H1 (cell line): Measurements from ENCODE around the gene PPFIA2.

Experiments
- NRF1 ChIP-seq: IDR thresholded peaks from 2 replicates; pipeline ENCODE4 v1.6.1; 2011; ENCODE audit warnings: mild to moderate bottlenecking, low read depth, low read length, improper control_type of control experiment
- POLR2A ChIP-seq, 2 experiments: IDR thresholded peaks; 1 replicate in 1 of 2; 2 replicates in 1 of 2; pipeline ENCODE4 v1.6.1; 2011; ENCODE audit warnings: low read depth in 2 of 2, low read length in 2 of 2, mild to moderate bottlenecking in 2 of 2; ENCODE audit errors: control extremely low read depth in 1 of 2
- SP4 ChIP-seq: IDR thresholded peaks from 2 replicates; pipeline ENCODE4 v1.6.1; 2012; ENCODE audit warnings: low read length, inconsistent platforms
- TCF12 ChIP-seq: IDR thresholded peaks from 2 replicates; pipeline ENCODE4 v1.6.1; 2011; ENCODE audit warnings: low read depth, mild to moderate bottlenecking, low read length
- ZNF274 ChIP-seq: IDR thresholded peaks from 2 replicates; pipeline ENCODE4 v1.7.0; 2012; ENCODE audit warnings: low read length, borderline replicate concordance; ENCODE audit errors: extremely low read depth

- TF ChIP-seq SP4 (no peak), NRF1 (no peak), POLR2A (IDR thresholded peaks at IDR 0.05; ENCODE audit: control extremely low read depth in 1 of 2, low read depth in 2 of 2, low read length in 2 of 2) (no peak), TCF12 (no peak), ZNF274 (no peak)
Measured at GRCh38 chr12:81517296-81517695, 241.9 kb downstream of the PPFIA2 start.
